OCI-LY1 (cell line): ENCODE data around the gene SMYD1.

Experiments used
- EZH2 ChIP-seq: fragments of 200-600 bp; sonication (generic), shearing (Covaris generic); IDR thresholded peaks from 2 replicates; pipeline ENCODE4 v1.8.0; 2017; ENCODE audit warnings: borderline replicate concordance, mixed run types, mild to moderate bottlenecking, antibody characterized with exemption, low read length, moderate library complexity, mixed read lengths
- TF ChIP-seq, protein P1 (sequence below): fragments of 200-600 bp; sonication (generic), shearing (Covaris generic); IDR thresholded peaks from 2 replicates; pipeline ENCODE4 v1.5.1; 2017; ENCODE audit warnings: mild to moderate bottlenecking, antibody characterized with exemption, low read length, moderate library complexity, mixed read lengths

DNA sequence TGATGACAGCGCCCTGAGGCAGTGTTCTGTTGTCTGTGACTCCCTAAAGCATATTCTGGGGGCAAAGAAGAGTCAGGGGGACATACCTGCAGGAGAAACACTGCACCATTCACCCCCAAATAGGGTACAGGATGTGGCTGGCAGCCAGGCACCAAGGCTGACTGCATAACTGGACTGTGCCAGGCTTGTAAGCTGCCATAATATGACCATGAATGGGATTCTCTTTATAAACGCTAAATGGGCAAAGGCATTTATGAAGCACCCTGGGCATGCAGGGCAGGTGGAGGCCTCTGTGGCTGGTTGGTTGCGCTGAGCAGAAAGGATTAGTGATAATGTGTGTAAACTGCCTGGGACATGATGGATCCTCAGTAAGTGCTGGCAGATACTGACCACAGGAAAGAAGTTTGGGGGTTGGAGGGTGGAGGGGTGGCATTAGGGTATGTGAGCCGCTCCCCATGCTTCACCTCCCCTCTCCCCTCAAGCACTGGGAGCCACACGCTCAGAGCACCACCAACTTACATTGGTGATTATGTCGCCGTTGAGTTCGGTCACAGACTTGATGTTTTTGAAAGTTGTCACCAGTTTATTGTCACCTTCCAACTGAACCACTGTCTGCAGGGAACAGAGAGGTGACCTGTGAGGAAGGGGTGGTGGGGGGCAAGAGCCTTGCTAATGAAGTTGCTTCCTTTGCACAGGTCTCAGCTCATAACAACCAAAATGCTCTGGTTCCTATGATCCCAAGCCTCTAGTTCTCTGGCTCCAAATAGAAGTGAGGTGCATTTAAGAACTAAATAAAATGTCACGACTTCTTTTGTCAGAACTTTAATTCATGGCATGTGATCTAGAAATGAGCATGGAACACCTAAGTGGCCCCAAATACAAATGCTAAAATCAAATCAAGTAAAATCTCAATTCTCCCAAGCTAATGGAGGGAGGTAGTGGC, 56.6 kb downstream of the SMYD1 start:
- TF ChIP-seq, protein P1, sequence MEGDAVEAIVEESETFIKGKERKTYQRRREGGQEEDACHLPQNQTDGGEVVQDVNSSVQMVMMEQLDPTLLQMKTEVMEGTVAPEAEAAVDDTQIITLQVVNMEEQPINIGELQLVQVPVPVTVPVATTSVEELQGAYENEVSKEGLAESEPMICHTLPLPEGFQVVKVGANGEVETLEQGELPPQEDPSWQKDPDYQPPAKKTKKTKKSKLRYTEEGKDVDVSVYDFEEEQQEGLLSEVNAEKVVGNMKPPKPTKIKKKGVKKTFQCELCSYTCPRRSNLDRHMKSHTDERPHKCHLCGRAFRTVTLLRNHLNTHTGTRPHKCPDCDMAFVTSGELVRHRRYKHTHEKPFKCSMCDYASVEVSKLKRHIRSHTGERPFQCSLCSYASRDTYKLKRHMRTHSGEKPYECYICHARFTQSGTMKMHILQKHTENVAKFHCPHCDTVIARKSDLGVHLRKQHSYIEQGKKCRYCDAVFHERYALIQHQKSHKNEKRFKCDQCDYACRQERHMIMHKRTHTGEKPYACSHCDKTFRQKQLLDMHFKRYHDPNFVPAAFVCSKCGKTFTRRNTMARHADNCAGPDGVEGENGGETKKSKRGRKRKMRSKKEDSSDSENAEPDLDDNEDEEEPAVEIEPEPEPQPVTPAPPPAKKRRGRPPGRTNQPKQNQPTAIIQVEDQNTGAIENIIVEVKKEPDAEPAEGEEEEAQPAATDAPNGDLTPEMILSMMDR = no peak
- TF ChIP-seq EZH2 = no peak
